Measurements from ENCODE around the gene KRT85. TPM values are rescaled to one million over a fixed set of nuclear protein-coding genes. Genes with fewer than 3 reads are reported as not detected.

The KRT85 gene
- total RNA-seq, 1 experiment from 2014 or later, result not detected

- no peaks in the 10 kb centered on the region for H3K27me3 ChIP-seq (ENCODE audit: low read length)
- no peaks in the 10 kb centered on the region for H3K36me3 ChIP-seq (ENCODE audit: insufficient read depth, low read length)
- no peak overlapping the region for H3K4me2 ChIP-seq (ENCODE audit: low read depth, low read length, poor library complexity, severe bottlenecking)
- H3K9me3 ChIP-seq (ENCODE audit: low read length), result no peaks in the 10 kb centered on the region
- no peaks in the 10 kb centered on the region for H4K20me1 ChIP-seq (ENCODE audit: insufficient read depth, low read depth, low read length)
- no peak overlapping the region for H2AFZ ChIP-seq (ENCODE audit: low read length)
- DNase-seq, result no peak
- no peaks in the 10 kb centered on the region for H3K79me2 ChIP-seq (ENCODE audit: low read length)
- H3K9ac ChIP-seq (ENCODE audit: low read length), result no peak overlapping the region
- H3K4me1 ChIP-seq (ENCODE audit: low read length), result no peaks in the 10 kb centered on the region
- H3K9me2 ChIP-seq (replicated peaks; ENCODE audit: insufficient read depth, low read length), result no peaks in the 10 kb centered on the region
- H3K4me3 ChIP-seq (ENCODE audit: low read length), result no peak overlapping the region
- no peak overlapping the region for H3K27ac ChIP-seq (ENCODE audit: low read length)
These were observed 33.6 kb upstream of the KRT85 start for GRCh38 chr12:52400906-52401305.

GRCh38 chr12:52399756-52400155 lies 32.5 kb upstream of the KRT85 start:
- H3K9me2 ChIP-seq (replicated peaks; ENCODE audit: insufficient read depth, low read length), result no peaks in the 10 kb centered on the region
- H3K9me3 ChIP-seq (ENCODE audit: low read length), result no peaks in the 10 kb centered on the region
- no peaks in the 10 kb centered on the region for H3K79me2 ChIP-seq (ENCODE audit: low read length)
- H3K36me3 ChIP-seq (ENCODE audit: insufficient read depth, low read length), result no peaks in the 10 kb centered on the region
- DNase-seq, result no peak
- H4K20me1 ChIP-seq (ENCODE audit: insufficient read depth, low read depth, low read length), result no peaks in the 10 kb centered on the region
- H3K4me3 ChIP-seq (ENCODE audit: low read length), result no peak overlapping the region
- H2AFZ ChIP-seq (ENCODE audit: low read length), result no peak overlapping the region
- no peak overlapping the region for H3K9ac ChIP-seq (ENCODE audit: low read length)
- H3K4me2 ChIP-seq (ENCODE audit: low read depth, low read length, poor library complexity, severe bottlenecking), result no peak overlapping the region
- no peaks in the 10 kb centered on the region for H3K4me1 ChIP-seq (ENCODE audit: low read length)
- H3K27ac ChIP-seq (ENCODE audit: low read length), result no peak overlapping the region
- H3K27me3 ChIP-seq (ENCODE audit: low read length), result no peaks in the 10 kb centered on the region

GRCh38 chr12:52398176-52398575 lies 30.9 kb upstream of the KRT85 start:
- Histone ChIP-seq H3K4me3 (ENCODE audit: low read length) (no peak overlapping the region), H3K9me2 (replicated peaks; ENCODE audit: insufficient read depth, low read length) (no peaks in the 10 kb centered on the region), H3K27me3 (ENCODE audit: low read length) (no peaks in the 10 kb centered on the region), H3K9ac (ENCODE audit: low read length) (no peak overlapping the region), H3K27ac (ENCODE audit: low read length) (no peak overlapping the region), H3K4me2 (ENCODE audit: low read depth, low read length, poor library complexity, severe bottlenecking) (no peak overlapping the region), H3K79me2 (ENCODE audit: low read length) (no peaks in the 10 kb centered on the region), H3K4me1 (ENCODE audit: low read length) (peaks cover 10% of the 10 kb centered on the region), H3K9me3 (ENCODE audit: low read length) (no peaks in the 10 kb centered on the region), H3K36me3 (ENCODE audit: insufficient read depth, low read length) (no peaks in the 10 kb centered on the region), H2AFZ (ENCODE audit: low read length) (no peak overlapping the region), H4K20me1 (ENCODE audit: insufficient read depth, low read depth, low read length) (no peaks in the 10 kb centered on the region)
- DNase-seq, result no peak

GRCh38 chr12:52396656-52397055 lies 29.4 kb upstream of the KRT85 start:
- Histone ChIP-seq H4K20me1 (ENCODE audit: insufficient read depth, low read depth, low read length) (no peaks in the 10 kb centered on the region), H3K4me3 (ENCODE audit: low read length) (no peak overlapping the region), H3K27ac (ENCODE audit: low read length) (no peak overlapping the region), H3K9me3 (ENCODE audit: low read length) (no peaks in the 10 kb centered on the region), H3K79me2 (ENCODE audit: low read length) (no peaks in the 10 kb centered on the region), H3K4me2 (ENCODE audit: low read depth, low read length, poor library complexity, severe bottlenecking) (no peak overlapping the region), H3K4me1 (ENCODE audit: low read length) (peaks cover 16% of the 10 kb centered on the region), H2AFZ (ENCODE audit: low read length) (no peak overlapping the region), H3K9me2 (replicated peaks; ENCODE audit: insufficient read depth, low read length) (no peaks in the 10 kb centered on the region), H3K9ac (ENCODE audit: low read length) (no peak overlapping the region), H3K27me3 (ENCODE audit: low read length) (no peaks in the 10 kb centered on the region), H3K36me3 (ENCODE audit: insufficient read depth, low read length) (no peaks in the 10 kb centered on the region)
- no peak for DNase-seq

GRCh38 chr12:52395761-52396434 lies 28.6 kb upstream of the KRT85 start:
- Histone ChIP-seq H2AFZ (ENCODE audit: low read length) (no peak overlapping the region), H3K36me3 (ENCODE audit: insufficient read depth, low read length) (no peaks in the 10 kb centered on the region), H3K79me2 (ENCODE audit: low read length) (no peaks in the 10 kb centered on the region), H4K20me1 (ENCODE audit: insufficient read depth, low read depth, low read length) (no peaks in the 10 kb centered on the region), H3K27ac (ENCODE audit: low read length) (no peak overlapping the region), H3K4me1 (ENCODE audit: low read length) (peaks cover 23% of the 10 kb centered on the region), H3K27me3 (ENCODE audit: low read length) (no peaks in the 10 kb centered on the region), H3K4me2 (ENCODE audit: low read depth, low read length, poor library complexity, severe bottlenecking) (no peak overlapping the region), H3K9me2 (replicated peaks; ENCODE audit: insufficient read depth, low read length) (no peaks in the 10 kb centered on the region), H3K9me3 (ENCODE audit: low read length) (no peaks in the 10 kb centered on the region), H3K9ac (ENCODE audit: low read length) (no peak overlapping the region), H3K4me3 (ENCODE audit: low read length) (no peak overlapping the region)
- DNase-seq, result peak; percentile 67

- no peaks in the 10 kb centered on the region for H3K36me3 ChIP-seq (ENCODE audit: insufficient read depth, low read length)
- DNase-seq, result no peak
- H2AFZ ChIP-seq (ENCODE audit: low read length), result no peak overlapping the region
- no peaks in the 10 kb centered on the region for H3K9me3 ChIP-seq (ENCODE audit: low read length)
- no peak overlapping the region for H3K27ac ChIP-seq (ENCODE audit: low read length)
- no peaks in the 10 kb centered on the region for H3K27me3 ChIP-seq (ENCODE audit: low read length)
- H4K20me1 ChIP-seq (ENCODE audit: insufficient read depth, low read depth, low read length), result no peaks in the 10 kb centered on the region
- no peak overlapping the region for H3K9ac ChIP-seq (ENCODE audit: low read length)
- H3K9me2 ChIP-seq (replicated peaks; ENCODE audit: insufficient read depth, low read length), result no peaks in the 10 kb centered on the region
- H3K4me1 ChIP-seq (ENCODE audit: low read length), result peaks cover 23% of the 10 kb centered on the region
- no peak overlapping the region for H3K4me3 ChIP-seq (ENCODE audit: low read length)
- H3K4me2 ChIP-seq (ENCODE audit: low read depth, low read length, poor library complexity, severe bottlenecking), result no peak overlapping the region
- no peaks in the 10 kb centered on the region for H3K79me2 ChIP-seq (ENCODE audit: low read length)
These were observed 27.6 kb upstream of the KRT85 start for GRCh38 chr12:52394836-52395405.

- Histone ChIP-seq H4K20me1 (ENCODE audit: insufficient read depth, low read depth, low read length) (no peaks in the 10 kb centered on the region), H3K4me2 (ENCODE audit: low read depth, low read length, poor library complexity, severe bottlenecking) (no peak overlapping the region), H3K27ac (ENCODE audit: low read length) (no peak overlapping the region), H2AFZ (ENCODE audit: low read length) (no peak overlapping the region), H3K9me3 (ENCODE audit: low read length) (no peaks in the 10 kb centered on the region), H3K4me1 (ENCODE audit: low read length) (peaks cover 23% of the 10 kb centered on the region), H3K36me3 (ENCODE audit: insufficient read depth, low read length) (no peaks in the 10 kb centered on the region), H3K79me2 (ENCODE audit: low read length) (no peaks in the 10 kb centered on the region), H3K27me3 (ENCODE audit: low read length) (no peaks in the 10 kb centered on the region), H3K4me3 (ENCODE audit: low read length) (no peak overlapping the region), H3K9me2 (replicated peaks; ENCODE audit: insufficient read depth, low read length) (no peaks in the 10 kb centered on the region), H3K9ac (ENCODE audit: low read length) (no peak overlapping the region)
- no peak for DNase-seq
These were observed 25.3 kb upstream of the KRT85 start for GRCh38 chr12:52392465-52393007.

- Histone ChIP-seq H3K4me2 (ENCODE audit: low read depth, low read length, poor library complexity, severe bottlenecking) (no peak overlapping the region), H3K27me3 (ENCODE audit: low read length) (no peaks in the 10 kb centered on the region), H3K9ac (ENCODE audit: low read length) (no peak overlapping the region), H3K4me3 (ENCODE audit: low read length) (no peak overlapping the region), H3K4me1 (ENCODE audit: low read length) (peaks cover 23% of the 10 kb centered on the region), H3K36me3 (ENCODE audit: insufficient read depth, low read length) (no peaks in the 10 kb centered on the region), H2AFZ (ENCODE audit: low read length) (no peak overlapping the region), H3K27ac (ENCODE audit: low read length) (no peak overlapping the region), H3K79me2 (ENCODE audit: low read length) (no peaks in the 10 kb centered on the region), H4K20me1 (ENCODE audit: insufficient read depth, low read depth, low read length) (no peaks in the 10 kb centered on the region), H3K9me3 (ENCODE audit: low read length) (no peaks in the 10 kb centered on the region), H3K9me2 (replicated peaks; ENCODE audit: insufficient read depth, low read length) (no peaks in the 10 kb centered on the region)
- no peak for DNase-seq
These were observed 24.3 kb upstream of the KRT85 start for GRCh38 chr12:52391618-52392002.

All from Karpas-422 (cell line).